ENCODE results near the gene PTRHD1. TPM values are rescaled to one million over a fixed set of nuclear protein-coding genes. Genes with fewer than 3 reads are reported as not detected.
A peak's percentile ranks its signal among the peaks of the same experiment; 100 is the strongest.

PTRHD1 gene
- total RNA-seq, 1 donor from 2014 or later = 25.2 TPM

DNA sequence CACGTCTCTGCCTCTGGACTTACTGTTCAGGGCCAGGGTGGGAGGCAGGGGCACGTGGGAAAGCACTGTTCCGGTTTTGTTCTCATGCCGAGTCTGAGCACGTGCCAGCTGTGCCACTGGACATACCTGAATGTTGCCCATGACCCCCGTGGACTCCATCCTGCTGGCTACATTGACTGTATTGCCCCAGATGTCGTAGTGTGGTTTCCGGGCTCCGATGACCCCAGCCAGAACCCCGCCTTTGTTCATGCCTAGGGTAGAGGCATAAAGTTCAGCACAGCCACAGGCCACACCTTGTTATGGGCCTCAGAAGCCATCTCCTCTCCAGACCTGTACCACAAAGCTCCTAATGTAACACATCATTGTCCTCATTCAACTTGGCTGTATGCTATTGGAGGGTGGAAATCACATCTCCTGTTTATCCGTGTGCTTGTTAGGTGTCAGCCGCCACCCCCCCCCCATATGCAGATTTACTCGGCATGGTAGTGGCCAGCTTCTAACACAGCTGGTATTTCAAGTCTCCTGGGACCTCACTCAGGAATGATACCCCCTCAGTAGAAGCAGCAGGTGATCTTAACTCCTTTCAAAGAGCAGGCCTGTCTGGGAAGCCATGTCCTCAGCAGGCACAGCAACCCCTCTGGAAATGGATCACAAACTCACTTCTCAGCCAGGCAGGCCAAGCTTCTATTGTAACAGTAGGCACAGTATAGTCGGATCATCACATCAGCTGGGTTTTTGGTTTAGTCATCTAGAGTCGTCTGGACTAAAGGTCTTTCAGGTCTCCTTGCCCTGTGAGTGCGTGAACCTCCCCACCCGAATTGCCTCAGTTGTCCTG lies 27.6 kb upstream of the PTRHD1 start:
- no peak overlapping the region for H3K4me3 Mint-ChIP-seq (ENCODE audit: unreplicated experiment)
- no peak for DNase-seq
- peaks cover 10% of the 10 kb centered on the region for H3K4me1 Mint-ChIP-seq (ENCODE audit: low read depth, unreplicated experiment)
- peaks cover 3% of the 10 kb centered on the region for H3K9me3 Mint-ChIP-seq (ENCODE audit: unreplicated experiment)
- H3K27ac Mint-ChIP-seq (ENCODE audit: unreplicated experiment) = peak overlapping the region; percentile 52
- H3K27me3 Mint-ChIP-seq (ENCODE audit: unreplicated experiment) = peaks cover 4% of the 10 kb centered on the region
- peaks cover 7% of the 10 kb centered on the region for H3K36me3 Mint-ChIP-seq (ENCODE audit: unreplicated experiment)
- TF ChIP-seq, protein P1, sequence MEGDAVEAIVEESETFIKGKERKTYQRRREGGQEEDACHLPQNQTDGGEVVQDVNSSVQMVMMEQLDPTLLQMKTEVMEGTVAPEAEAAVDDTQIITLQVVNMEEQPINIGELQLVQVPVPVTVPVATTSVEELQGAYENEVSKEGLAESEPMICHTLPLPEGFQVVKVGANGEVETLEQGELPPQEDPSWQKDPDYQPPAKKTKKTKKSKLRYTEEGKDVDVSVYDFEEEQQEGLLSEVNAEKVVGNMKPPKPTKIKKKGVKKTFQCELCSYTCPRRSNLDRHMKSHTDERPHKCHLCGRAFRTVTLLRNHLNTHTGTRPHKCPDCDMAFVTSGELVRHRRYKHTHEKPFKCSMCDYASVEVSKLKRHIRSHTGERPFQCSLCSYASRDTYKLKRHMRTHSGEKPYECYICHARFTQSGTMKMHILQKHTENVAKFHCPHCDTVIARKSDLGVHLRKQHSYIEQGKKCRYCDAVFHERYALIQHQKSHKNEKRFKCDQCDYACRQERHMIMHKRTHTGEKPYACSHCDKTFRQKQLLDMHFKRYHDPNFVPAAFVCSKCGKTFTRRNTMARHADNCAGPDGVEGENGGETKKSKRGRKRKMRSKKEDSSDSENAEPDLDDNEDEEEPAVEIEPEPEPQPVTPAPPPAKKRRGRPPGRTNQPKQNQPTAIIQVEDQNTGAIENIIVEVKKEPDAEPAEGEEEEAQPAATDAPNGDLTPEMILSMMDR (IDR thresholded peaks at IDR 0.05; ENCODE audit: partially characterized antibody, unreplicated experiment) = no peak

DNA sequence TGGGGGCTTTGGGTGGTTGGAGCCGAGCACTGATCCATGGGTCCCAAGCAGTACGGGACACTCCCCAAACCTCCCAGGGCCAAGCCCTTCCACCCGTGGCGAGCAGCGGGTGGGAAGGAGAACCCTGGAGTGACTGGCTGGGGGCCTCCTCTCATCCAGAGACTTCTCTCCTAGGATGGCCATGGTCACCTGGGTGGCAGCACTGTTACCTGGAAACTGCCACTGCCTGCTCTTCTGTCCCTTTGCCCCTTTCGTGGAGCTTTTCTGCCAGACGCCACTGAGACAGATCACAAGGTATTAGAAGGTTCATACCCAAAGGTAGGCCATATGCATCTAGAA lies 27.0 kb upstream of the PTRHD1 start:
- Mint-ChIP-seq H3K9me3 (ENCODE audit: unreplicated experiment) (peaks cover 4% of the 10 kb centered on the region), H3K36me3 (ENCODE audit: unreplicated experiment) (peaks cover 7% of the 10 kb centered on the region), H3K4me3 (ENCODE audit: unreplicated experiment) (no peak overlapping the region), H3K27ac (ENCODE audit: unreplicated experiment) (no peak overlapping the region), H3K27me3 (ENCODE audit: unreplicated experiment) (peaks cover 4% of the 10 kb centered on the region), H3K4me1 (ENCODE audit: low read depth, unreplicated experiment) (peaks cover 10% of the 10 kb centered on the region)
- TF ChIP-seq, protein P1 (IDR thresholded peaks at IDR 0.05; ENCODE audit: partially characterized antibody, unreplicated experiment) = no peak
- DNase-seq = no peak

GRCh38 chr2:24819442-24820174 lies 26.4 kb upstream of the PTRHD1 start:
- Mint-ChIP-seq H3K9me3 (ENCODE audit: unreplicated experiment) (peaks cover 4% of the 10 kb centered on the region), H3K4me1 (ENCODE audit: low read depth, unreplicated experiment) (peaks cover 10% of the 10 kb centered on the region), H3K4me3 (ENCODE audit: unreplicated experiment) (no peak overlapping the region), H3K27ac (ENCODE audit: unreplicated experiment) (no peak overlapping the region), H3K27me3 (ENCODE audit: unreplicated experiment) (peaks cover 4% of the 10 kb centered on the region), H3K36me3 (ENCODE audit: unreplicated experiment) (peaks cover 7% of the 10 kb centered on the region)
- no peak for DNase-seq
- TF ChIP-seq, protein P1 (IDR thresholded peaks at IDR 0.05; ENCODE audit: partially characterized antibody, unreplicated experiment) = no peak

DNA sequence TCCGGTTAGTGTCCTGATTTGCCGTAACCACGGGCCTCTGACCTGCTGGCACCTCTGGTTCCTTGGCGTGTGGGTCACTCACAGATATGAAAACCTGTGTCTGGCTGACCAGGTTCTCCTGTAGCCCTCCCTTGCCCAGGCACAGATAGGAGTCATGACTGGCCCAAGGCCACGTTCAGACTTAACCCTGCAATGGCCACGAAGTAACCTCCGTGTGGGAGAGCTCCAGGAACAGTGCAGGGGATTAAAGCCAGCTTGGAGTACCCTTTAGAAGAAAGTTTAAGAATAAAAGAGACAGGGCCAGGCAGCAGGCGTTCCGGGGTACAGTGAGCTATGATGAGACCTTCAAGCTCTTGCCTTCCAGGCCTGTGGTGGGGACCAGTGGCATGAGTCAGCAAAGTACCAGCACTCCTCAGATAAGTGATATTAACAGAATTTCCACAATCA lies 25.6 kb upstream of the PTRHD1 start:
- no peak for DNase-seq
- H3K27ac Mint-ChIP-seq (ENCODE audit: unreplicated experiment) = no peak overlapping the region
- H3K9me3 Mint-ChIP-seq (ENCODE audit: unreplicated experiment) = peaks cover 4% of the 10 kb centered on the region
- H3K27me3 Mint-ChIP-seq (ENCODE audit: unreplicated experiment) = no peaks in the 10 kb centered on the region
- TF ChIP-seq, protein P1 (IDR thresholded peaks at IDR 0.05; ENCODE audit: partially characterized antibody, unreplicated experiment) = no peak
- H3K36me3 Mint-ChIP-seq (ENCODE audit: unreplicated experiment) = peaks cover 7% of the 10 kb centered on the region
- H3K4me3 Mint-ChIP-seq (ENCODE audit: unreplicated experiment) = no peak overlapping the region
- H3K4me1 Mint-ChIP-seq (ENCODE audit: low read depth, unreplicated experiment) = peaks cover 10% of the 10 kb centered on the region

GRCh38 chr2:24816884-24817283 lies 23.7 kb upstream of the PTRHD1 start:
- no peak for DNase-seq
- peaks cover 4% of the 10 kb centered on the region for H3K4me1 Mint-ChIP-seq (ENCODE audit: low read depth, unreplicated experiment)
- no peaks in the 10 kb centered on the region for H3K36me3 Mint-ChIP-seq (ENCODE audit: unreplicated experiment)
- TF ChIP-seq, protein P1 (IDR thresholded peaks at IDR 0.05; ENCODE audit: partially characterized antibody, unreplicated experiment) = no peak
- H3K27ac Mint-ChIP-seq (ENCODE audit: unreplicated experiment) = no peak overlapping the region
- H3K4me3 Mint-ChIP-seq (ENCODE audit: unreplicated experiment) = no peak overlapping the region
- H3K27me3 Mint-ChIP-seq (ENCODE audit: unreplicated experiment) = no peaks in the 10 kb centered on the region
- H3K9me3 Mint-ChIP-seq (ENCODE audit: unreplicated experiment) = peaks cover 4% of the 10 kb centered on the region

Measured in glutamatergic neuron (in vitro differentiated cells).